OCI-LY7 (cell line): ENCODE data around the gene CARD11. TPM values are rescaled to one million over a fixed set of nuclear protein-coding genes. Genes with fewer than 3 reads are reported as not detected.

ENCODE experiments used
- BruUV-seq: library from RNA; stranded (reverse); fragments of 400-500 nt; replicated peaks from 2 replicates; lab custom pipeline; 2021; lab: Mats Ljungman, UMichigan
- CTCF ChIA-PET: fragments of 300-600 bp; sonication (Branson Sonifier 250); formaldehyde crosslinking; loops from one replicate; lab custom pipeline; 2022; ENCODE audit warnings: antibody characterized with exemption; ENCODE audit not compliant: unreplicated experiment; lab: Charles Lee
- POLR2A ChIA-PET: fragments of 300-600 bp; sonication (Branson Sonifier 250); formaldehyde crosslinking; loops from one replicate; lab custom pipeline; 2022; ENCODE audit warnings: antibody characterized with exemption; lab: Charles Lee
- DNase-seq: peaks from one replicate; pipeline ENCODE4 v3.0.0-alpha.2; 2015; ENCODE audit warnings: low spot score
- H2AFZ ChIP-seq: fragments of 200-600 bp; sonication (generic), shearing (Covaris generic); 2 replicates; pipeline ENCODE4 v1.6.1; 2014; ENCODE audit warnings: mild to moderate bottlenecking, antibody characterized with exemption, low read length, moderate library complexity
- H3K27ac ChIP-seq: fragments of 200-600 bp; sonication (generic); 2 replicates; pipeline ENCODE4 v1.5.1; 2014; ENCODE audit warnings: mixed run types, low read depth, mild to moderate bottlenecking, moderate library complexity, low read length, inconsistent platforms; ENCODE audit not compliant: poor library complexity, severe bottlenecking
- H3K36me3 ChIP-seq: fragments of 200-600 bp; sonication (generic); 2 replicates; pipeline ENCODE4 v1.6.1; 2014; ENCODE audit warnings: mild to moderate bottlenecking, antibody characterized with exemption, low read length, moderate library complexity, mixed read lengths; ENCODE audit not compliant: insufficient read depth
- H3K4me1 ChIP-seq: fragments of 200-600 bp; sonication (generic); 2 replicates; pipeline ENCODE4 v1.5.1; 2014; ENCODE audit warnings: mild to moderate bottlenecking, low read length; ENCODE audit not compliant: insufficient read depth, poor library complexity, severe bottlenecking
- H3K4me2 ChIP-seq: fragments of 200-600 bp; sonication (generic); 2 replicates; pipeline ENCODE4 v1.6.1; 2014; ENCODE audit warnings: mild to moderate bottlenecking, low read length
- H3K4me3 ChIP-seq: fragments of 200-600 bp; sonication (generic); 2 replicates; pipeline ENCODE4 v1.5.1; 2014; ENCODE audit warnings: mild to moderate bottlenecking, low read depth, low read length; ENCODE audit not compliant: poor library complexity, severe bottlenecking
- H3K79me2 ChIP-seq: fragments of 200-600 bp; sonication (generic); 2 replicates; pipeline ENCODE4 v1.6.1; 2016; ENCODE audit warnings: low read depth, mild to moderate bottlenecking, low read length, moderate library complexity, mixed read lengths; ENCODE audit not compliant: insufficient read depth
- H3K9me2 ChIP-seq: fragments of 200-600 bp; sonication (generic); 2 replicates; pipeline ENCODE4 v1.6.1; 2016; ENCODE audit warnings: mild to moderate bottlenecking, low read length, mixed read lengths; ENCODE audit not compliant: insufficient read depth
- H3K9me3 ChIP-seq: fragments of 200-600 bp; sonication (generic); 2 replicates; pipeline ENCODE4 v1.6.1; 2014; ENCODE audit warnings: mild to moderate bottlenecking, mixed run types, low read length, mixed read lengths
- H4K20me1 ChIP-seq: fragments of 200-600 bp; sonication (generic); 2 replicates; pipeline ENCODE4 v1.6.1; 2014; ENCODE audit warnings: mild to moderate bottlenecking, antibody characterized with exemption, low read length, moderate library complexity, mixed read lengths; ENCODE audit not compliant: insufficient read depth
- EZH2phosphoT487 ChIP-seq: fragments of 200-600 bp; sonication (generic); IDR thresholded peaks from 2 replicates; pipeline ENCODE4 v1.6.1; 2018; ENCODE audit warnings: low read depth, borderline replicate concordance, mild to moderate bottlenecking, mixed run types, antibody characterized with exemption, low read length, moderate library complexity, mixed read lengths
- intact Hi-C: fragments of 100-400 bp; cut with micrococcal nuclease; formaldehyde crosslinking; loops from one replicate; pipeline ENCODE4 v1.10.0; 2022; ENCODE audit not compliant: unreplicated experiment
- total RNA-seq, 2 experiments: library from RNA; depleted of rRNA in 1 of 2; stranded (reverse); fragments of >200 nt in 1 of 2; shearing (Covaris generic) in 1 of 2; gene quantifications; 2 replicates each; pipeline ENCODE4 v1.2.3, GENCODE V29; 2014 to 2022
- TF ChIP-seq, protein P1 (sequence below): fragments of 200-600 bp; sonication (generic); conservative IDR thresholded peaks from 2 replicates; pipeline ENCODE4 v1.5.1; 2014; ENCODE audit warnings: mild to moderate bottlenecking, antibody characterized with exemption, low read length, moderate library complexity, mixed read lengths

CARD11 gene
- total RNA-seq, 2 experiments from 2014 or later, result 33.8 to 63.5 TPM

GRCh38 chr7:2924866-2925840, 118.5 kb downstream of the CARD11 start:
- Histone ChIP-seq H3K79me2 (no peaks in the 10 kb centered on the region), H3K27ac (no peak overlapping the region), H3K4me2 (no peak overlapping the region), H3K36me3 (peaks cover 20% of the 10 kb centered on the region), H4K20me1 (no peaks in the 10 kb centered on the region), H3K9me3 (no peaks in the 10 kb centered on the region), H3K4me1 (no peaks in the 10 kb centered on the region), H3K4me3 (no peak overlapping the region), H2AFZ (no peak overlapping the region), H3K9me2 (no peaks in the 10 kb centered on the region)
- CTCF ChIA-PET, result no interaction called here
- BruUV-seq, result no TSS peak
- POLR2A ChIA-PET, result no interaction called here
- DNase-seq, result no peak
- intact Hi-C loops, result no loop called here
- TF ChIP-seq EZH2phosphoT487, result no peak
- TF ChIP-seq, protein P1, sequence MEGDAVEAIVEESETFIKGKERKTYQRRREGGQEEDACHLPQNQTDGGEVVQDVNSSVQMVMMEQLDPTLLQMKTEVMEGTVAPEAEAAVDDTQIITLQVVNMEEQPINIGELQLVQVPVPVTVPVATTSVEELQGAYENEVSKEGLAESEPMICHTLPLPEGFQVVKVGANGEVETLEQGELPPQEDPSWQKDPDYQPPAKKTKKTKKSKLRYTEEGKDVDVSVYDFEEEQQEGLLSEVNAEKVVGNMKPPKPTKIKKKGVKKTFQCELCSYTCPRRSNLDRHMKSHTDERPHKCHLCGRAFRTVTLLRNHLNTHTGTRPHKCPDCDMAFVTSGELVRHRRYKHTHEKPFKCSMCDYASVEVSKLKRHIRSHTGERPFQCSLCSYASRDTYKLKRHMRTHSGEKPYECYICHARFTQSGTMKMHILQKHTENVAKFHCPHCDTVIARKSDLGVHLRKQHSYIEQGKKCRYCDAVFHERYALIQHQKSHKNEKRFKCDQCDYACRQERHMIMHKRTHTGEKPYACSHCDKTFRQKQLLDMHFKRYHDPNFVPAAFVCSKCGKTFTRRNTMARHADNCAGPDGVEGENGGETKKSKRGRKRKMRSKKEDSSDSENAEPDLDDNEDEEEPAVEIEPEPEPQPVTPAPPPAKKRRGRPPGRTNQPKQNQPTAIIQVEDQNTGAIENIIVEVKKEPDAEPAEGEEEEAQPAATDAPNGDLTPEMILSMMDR, result no peak

GRCh38 chr7:2923886-2924574, 119.6 kb downstream of the CARD11 start:
- no peak for DNase-seq
- no peak overlapping the region for H2AFZ ChIP-seq
- POLR2A ChIA-PET, result no interaction called here
- no peaks in the 10 kb centered on the region for H3K79me2 ChIP-seq
- no peaks in the 10 kb centered on the region for H3K9me3 ChIP-seq
- CTCF ChIA-PET, result no interaction called here
- no peak overlapping the region for H3K27ac ChIP-seq
- H3K36me3 ChIP-seq, result peaks cover 29% of the 10 kb centered on the region
- H3K4me3 ChIP-seq, result no peak overlapping the region
- H3K4me1 ChIP-seq, result no peaks in the 10 kb centered on the region
- no peaks in the 10 kb centered on the region for H4K20me1 ChIP-seq
- no peak overlapping the region for H3K4me2 ChIP-seq
- H3K9me2 ChIP-seq, result no peaks in the 10 kb centered on the region
- TF ChIP-seq, protein P1, result no peak
- no peak for TF ChIP-seq EZH2phosphoT487
- intact Hi-C loops, result no loop called here
- BruUV-seq, result no TSS peak
